Left lung (tissue), 14 donors: ENCODE measurements around the gene USP40. TPM values are rescaled to one million over a fixed set of nuclear protein-coding genes. Genes with fewer than 3 reads are reported as not detected.

Experiments used
- ATAC-seq: fragments of 200-7000 bp; cut with Tn5 transposase; one replicate; pipeline ENCODE4 v1.9.1; 2020; ENCODE audit warnings: moderate library complexity
- DNase-seq, 4 donors: peaks; one replicate each; pipeline ENCODE4 v3.0.0-alpha.2; 2013 to 2020
- H3K27ac ChIP-seq, 2 donors: fragments of 200-600 bp; sonication (generic) in 1 of 2; one replicate each; pipeline versions ENCODE4 v1.5.0 to v1.8.0; 2020 to 2021
- H3K27me3 ChIP-seq, 2 donors: fragments of 200-600 bp; sonication (generic) in 1 of 2; one replicate each; pipeline versions ENCODE4 v1.5.0 to v1.8.0; 2020 to 2021
- H3K36me3 ChIP-seq, 2 donors: fragments of 200-600 bp; sonication (generic) in 1 of 2; one replicate each; pipeline versions ENCODE4 v1.5.0 to v1.8.0; 2020 to 2021
- H3K4me1 ChIP-seq, 2 donors: fragments of 200-600 bp; one replicate each; pipeline ENCODE4 v1.8.0; 2021
- H3K4me3 ChIP-seq, 2 donors: fragments of 200-600 bp; sonication (generic) in 1 of 2; one replicate each; pipeline versions ENCODE4 v1.5.0 to v1.8.0; 2020 to 2021; ENCODE audit warnings: mild to moderate bottlenecking in 1 of 2
- H3K9me3 ChIP-seq, 2 donors: fragments of 200-600 bp; sonication (generic) in 1 of 2; one replicate each; pipeline versions ENCODE4 v1.5.0 to v1.8.0; 2020 to 2021
- intact Hi-C, 2 donors: fragments of 100-400 bp; cut with DNase I; formaldehyde crosslinking; loops; one replicate each; pipeline versions ENCODE4 v1.11.2 to v1.14.2; 2022
- long read RNA-seq, 12 donors: library from polyadenylated mRNA in 2 of 12; unstranded in 2 of 12; transcript quantifications; one replicate each; pipeline ENCODE4 v2.0.0 and lab custom pipeline, GENCODE V29; 2019 to 2026
- polyA plus RNA-seq, 6 donors: library from polyadenylated mRNA; unstranded; fragments of 120-200 nt; gene quantifications; one replicate each; pipeline ENCODE4 v1.2.1, GENCODE V29; 2013; ENCODE audit not compliant: insufficient read length in 6 of 6
- total RNA-seq, 2 donors: library from RNA; stranded (reverse); fragmentation: NEBNext Ultra II Directional; extraction: Animal tissue kit (Norgen Biotek cat#: 25700); gene quantifications; one replicate each; pipeline ENCODE4 v1.2.1, GENCODE V29; 2021
- TF ChIP-seq, protein P1 (sequence below), 2 donors: fragments of 200-600 bp; sonication (generic) in 1 of 2; IDR thresholded peaks; one replicate each; pipeline versions ENCODE4 v1.5.0 to v1.8.0; 2021; ENCODE audit warnings: antibody characterized with exemption in 2 of 2
- donor health status: DM: no; HTN: yes; CAD: no.
- donor health status: DM: no; HTN: no; CAD: no.

USP40 gene, protein sequence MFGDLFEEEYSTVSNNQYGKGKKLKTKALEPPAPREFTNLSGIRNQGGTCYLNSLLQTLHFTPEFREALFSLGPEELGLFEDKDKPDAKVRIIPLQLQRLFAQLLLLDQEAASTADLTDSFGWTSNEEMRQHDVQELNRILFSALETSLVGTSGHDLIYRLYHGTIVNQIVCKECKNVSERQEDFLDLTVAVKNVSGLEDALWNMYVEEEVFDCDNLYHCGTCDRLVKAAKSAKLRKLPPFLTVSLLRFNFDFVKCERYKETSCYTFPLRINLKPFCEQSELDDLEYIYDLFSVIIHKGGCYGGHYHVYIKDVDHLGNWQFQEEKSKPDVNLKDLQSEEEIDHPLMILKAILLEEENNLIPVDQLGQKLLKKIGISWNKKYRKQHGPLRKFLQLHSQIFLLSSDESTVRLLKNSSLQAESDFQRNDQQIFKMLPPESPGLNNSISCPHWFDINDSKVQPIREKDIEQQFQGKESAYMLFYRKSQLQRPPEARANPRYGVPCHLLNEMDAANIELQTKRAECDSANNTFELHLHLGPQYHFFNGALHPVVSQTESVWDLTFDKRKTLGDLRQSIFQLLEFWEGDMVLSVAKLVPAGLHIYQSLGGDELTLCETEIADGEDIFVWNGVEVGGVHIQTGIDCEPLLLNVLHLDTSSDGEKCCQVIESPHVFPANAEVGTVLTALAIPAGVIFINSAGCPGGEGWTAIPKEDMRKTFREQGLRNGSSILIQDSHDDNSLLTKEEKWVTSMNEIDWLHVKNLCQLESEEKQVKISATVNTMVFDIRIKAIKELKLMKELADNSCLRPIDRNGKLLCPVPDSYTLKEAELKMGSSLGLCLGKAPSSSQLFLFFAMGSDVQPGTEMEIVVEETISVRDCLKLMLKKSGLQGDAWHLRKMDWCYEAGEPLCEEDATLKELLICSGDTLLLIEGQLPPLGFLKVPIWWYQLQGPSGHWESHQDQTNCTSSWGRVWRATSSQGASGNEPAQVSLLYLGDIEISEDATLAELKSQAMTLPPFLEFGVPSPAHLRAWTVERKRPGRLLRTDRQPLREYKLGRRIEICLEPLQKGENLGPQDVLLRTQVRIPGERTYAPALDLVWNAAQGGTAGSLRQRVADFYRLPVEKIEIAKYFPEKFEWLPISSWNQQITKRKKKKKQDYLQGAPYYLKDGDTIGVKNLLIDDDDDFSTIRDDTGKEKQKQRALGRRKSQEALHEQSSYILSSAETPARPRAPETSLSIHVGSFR
- total RNA-seq (10 to 100 TPM; 40.0 to 43.1 TPM), polyA plus RNA-seq (10 to 100 TPM; 41.4 to 60.5 (median 46.8) TPM)
- long read RNA-seq, donor 1, partial matches to known transcripts: 0 of 2 reads
- long read RNA-seq, donor 1, other reads (novel, unspliced or antisense): 0 of 2 reads
- long read RNA-seq, donor 2, partial matches to known transcripts: 6 of 10 reads
- long read RNA-seq, donor 2, other reads (novel, unspliced or antisense): 0 of 10 reads
- long read RNA-seq, donor 3, partial matches to known transcripts: 0 of 2 reads
- long read RNA-seq, donor 3, other reads (novel, unspliced or antisense): 0 of 2 reads
- long read RNA-seq, donor 4, partial matches to known transcripts: 0 of 7 reads
- long read RNA-seq, donor 4, other reads (novel, unspliced or antisense): 6 of 7 reads
- long read RNA-seq, donor 5: 0 reads
- long read RNA-seq, donor 6, partial matches to known transcripts: 0 of 2 reads
- long read RNA-seq, donor 6, other reads (novel, unspliced or antisense): 0 of 2 reads
- long read RNA-seq, donor 7, partial matches to known transcripts: 5 of 6 reads
- long read RNA-seq, donor 7, other reads (novel, unspliced or antisense): 0 of 6 reads
- long read RNA-seq, donor 8, partial matches to known transcripts: 0 of 1 reads
- long read RNA-seq, donor 8, other reads (novel, unspliced or antisense): 0 of 1 reads
- long read RNA-seq, donor 9: 0 reads
- long read RNA-seq, donor 10, partial matches to known transcripts: 1 of 2 reads
- long read RNA-seq, donor 10, other reads (novel, unspliced or antisense): 1 of 2 reads
- long read RNA-seq, donor 11: 0 reads
- long read RNA-seq, donor 12, partial matches to known transcripts: 5 of 8 reads
- long read RNA-seq, donor 12, other reads (novel, unspliced or antisense): 0 of 8 reads

- Histone ChIP-seq H3K4me3 (peak within 1 kb of the TSS; percentile 82 to 87), H3K36me3 (peaks cover 0 to 3% of the 10 kb centered on the region in 2 donors)
- intact Hi-C loops: no loop called here
These were observed at the start of gene USP40 for GRCh38 chr2:233566141-233566956. Gene USP40 (minus strand): TSS chr2:233566782. CDS start chr2:233565554, 1,228 bp downstream.

DNA sequence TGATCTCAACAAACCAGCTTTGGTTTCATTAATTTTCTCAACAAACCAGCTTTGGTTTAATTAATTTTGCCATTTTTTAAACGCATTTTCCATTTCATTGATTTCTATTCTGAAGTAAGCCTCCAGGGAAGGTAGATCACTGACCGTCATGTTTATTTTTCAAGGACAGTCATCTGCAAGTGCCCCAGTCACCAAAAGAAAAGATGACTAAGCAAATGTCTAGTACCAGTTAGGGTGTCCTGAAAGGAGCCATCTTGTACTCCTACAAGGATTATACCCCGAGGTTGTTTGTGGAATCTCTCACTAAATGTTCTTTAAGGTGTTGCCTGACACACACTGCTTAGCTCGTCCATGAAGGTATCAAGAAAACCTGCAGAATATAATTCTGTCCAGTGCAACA is 44.7 kb upstream of the USP40 start:
- Histone ChIP-seq H3K36me3 (no peaks in the 10 kb centered on the region), H3K9me3 (peaks cover 0 to 19% of the 10 kb centered on the region in 2 donors), H3K4me1 (no peaks in the 10 kb centered on the region), H3K4me3 (no peak overlapping the region), H3K27ac (no peak overlapping the region), H3K27me3 (no peaks in the 10 kb centered on the region)
- ATAC-seq: no peak
- TF ChIP-seq, protein P1, sequence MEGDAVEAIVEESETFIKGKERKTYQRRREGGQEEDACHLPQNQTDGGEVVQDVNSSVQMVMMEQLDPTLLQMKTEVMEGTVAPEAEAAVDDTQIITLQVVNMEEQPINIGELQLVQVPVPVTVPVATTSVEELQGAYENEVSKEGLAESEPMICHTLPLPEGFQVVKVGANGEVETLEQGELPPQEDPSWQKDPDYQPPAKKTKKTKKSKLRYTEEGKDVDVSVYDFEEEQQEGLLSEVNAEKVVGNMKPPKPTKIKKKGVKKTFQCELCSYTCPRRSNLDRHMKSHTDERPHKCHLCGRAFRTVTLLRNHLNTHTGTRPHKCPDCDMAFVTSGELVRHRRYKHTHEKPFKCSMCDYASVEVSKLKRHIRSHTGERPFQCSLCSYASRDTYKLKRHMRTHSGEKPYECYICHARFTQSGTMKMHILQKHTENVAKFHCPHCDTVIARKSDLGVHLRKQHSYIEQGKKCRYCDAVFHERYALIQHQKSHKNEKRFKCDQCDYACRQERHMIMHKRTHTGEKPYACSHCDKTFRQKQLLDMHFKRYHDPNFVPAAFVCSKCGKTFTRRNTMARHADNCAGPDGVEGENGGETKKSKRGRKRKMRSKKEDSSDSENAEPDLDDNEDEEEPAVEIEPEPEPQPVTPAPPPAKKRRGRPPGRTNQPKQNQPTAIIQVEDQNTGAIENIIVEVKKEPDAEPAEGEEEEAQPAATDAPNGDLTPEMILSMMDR (IDR thresholded peaks at IDR 0.05): no peak
- DNase-seq: no peak
- intact Hi-C loops: no loop called here

More at GRCh38 chr2:233566141-233566956, at the start of gene USP40:
- TF ChIP-seq, protein P1 (IDR thresholded peaks at IDR 0.05): no peak
- Histone ChIP-seq H3K27me3 (no peaks in the 10 kb centered on the region), H3K27ac (peak within 1 kb of the TSS; percentile 94 to 97), H3K9me3 (no peaks in the 10 kb centered on the region), H3K4me1 (peaks cover 9 to 23% of the 10 kb centered on the region in 2 donors)
- peak; percentile 99 for ATAC-seq
- peak; percentile 89 to 94 (median 92) for DNase-seq

- Histone ChIP-seq H3K4me1 (no peaks in the 10 kb centered on the region), H3K4me3 (no peak overlapping the region), H3K27me3 (peaks cover 0 to 4% of the 10 kb centered on the region in 2 donors), H3K9me3 (peaks cover 0 to 5% of the 10 kb centered on the region in 2 donors), H3K36me3 (no peaks in the 10 kb centered on the region), H3K27ac (no peak overlapping the region)
- TF ChIP-seq, protein P1 (IDR thresholded peaks at IDR 0.05): no peak
- DNase-seq: no peak
- intact Hi-C loops: no loop called here
- ATAC-seq: no peak
These were observed 39.1 kb upstream of the USP40 start for GRCh38 chr2:233605680-233606079.
